Cerebellar cortex (tissue), 1 donor: ENCODE measurements around the gene KLHL22.
"Not testable (repeated sequence)": the region's sequence is repeated elsewhere in the genome, so short reads cannot be mapped to it uniquely, and the experiment has no call there.

Source experiments
- DNase-seq: peaks from one replicate; pipeline ENCODE4 v3.0.0-alpha.2; 2015; ENCODE audit warnings: low spot score

KLHL22 gene

GRCh38 chr22:20399866-20400605 is 95.6 kb downstream of the KLHL22 start:
- DNase-seq = no peak

GRCh38 chr22:20398420-20398819 is 97.2 kb downstream of the KLHL22 start:
- no peak for DNase-seq

- DNase-seq = no peak
These were observed 98.1 kb downstream of the KLHL22 start for GRCh38 chr22:20397498-20397897.

GRCh38 chr22:20396639-20397038 is 99.0 kb downstream of the KLHL22 start:
- no peak for DNase-seq

GRCh38 chr22:20395907-20396287 is 99.7 kb downstream of the KLHL22 start:
- no peak for DNase-seq

GRCh38 chr22:20395181-20395906 is 100.3 kb downstream of the KLHL22 start:
- no peak for DNase-seq

- peak; percentile 91 for DNase-seq
These were observed 101.7 kb downstream of the KLHL22 start, which contains the start of gene ZNF74 for GRCh38 chr22:20393705-20394476. ZNF74 (plus strand) TSS chr22:20394151; CDS start chr22:20394629, 478 bp downstream.

- DNase-seq = no peak
These were observed 102.5 kb downstream of the KLHL22 start for GRCh38 chr22:20392983-20393704.

- not testable (repeated sequence) for DNase-seq
These were observed 103.2 kb downstream of the KLHL22 start for GRCh38 chr22:20392365-20392881.
